Testis (tissue), 2 donors: ENCODE results near the gene SDF2L1.
A peak's percentile ranks its signal among the peaks of the same experiment; 100 is the strongest.

Experiments
- POLR2A ChIP-seq: fragments of 450-650 bp; IDR thresholded peaks from one replicate; pipeline ENCODE4 v1.6.1; 2017; ENCODE audit warnings: antibody characterized with exemption, mild to moderate bottlenecking, moderate library complexity
- TF ChIP-seq, protein P1 (sequence below), 3 experiments: fragments of 450-650 bp in 2 of 3; fragments of 200-600 bp in 1 of 3; sonication (generic) in 1 of 3; IDR thresholded peaks; one replicate each; pipeline ENCODE4 v1.5.1; 2016 to 2019; ENCODE audit warnings: antibody characterized with exemption in 3 of 3, mild to moderate bottlenecking in 2 of 3, moderate library complexity in 1 of 3

DNA sequence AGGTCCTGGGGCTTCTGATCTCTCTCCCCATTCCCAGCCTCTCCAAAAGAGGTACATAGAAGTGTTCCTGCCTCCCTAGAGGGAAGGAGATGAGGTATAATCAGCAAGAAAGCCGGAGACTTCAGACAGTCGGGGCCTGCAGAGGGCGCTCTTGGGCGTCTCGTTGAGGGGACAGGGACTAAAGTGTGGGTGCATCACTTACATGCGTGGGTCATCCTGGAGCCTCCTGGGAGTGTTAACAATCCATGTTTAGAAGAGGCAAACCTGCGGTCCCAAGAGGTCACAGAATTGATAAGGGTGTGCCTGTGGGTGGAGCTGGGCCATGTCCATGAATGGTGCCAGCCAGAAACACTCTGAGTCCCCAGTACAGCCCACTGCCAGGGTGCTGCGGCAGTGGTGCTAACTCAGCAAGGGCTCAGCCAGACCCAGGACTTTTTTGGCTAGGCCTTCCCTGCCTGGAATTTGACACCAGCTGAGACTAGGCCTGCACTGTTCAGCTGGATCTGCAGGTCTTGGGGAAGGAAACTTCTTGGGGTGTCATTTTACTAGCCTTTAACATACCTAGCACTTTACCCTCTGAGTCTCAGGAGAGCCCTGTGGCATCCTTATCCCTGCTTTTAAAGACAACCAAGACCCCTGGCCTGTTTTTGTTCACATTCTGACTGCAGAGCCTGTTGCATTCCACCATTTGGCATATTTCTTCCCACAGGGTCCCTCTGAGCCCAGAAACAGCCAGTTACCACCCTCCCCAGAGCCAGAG is 17.8 kb upstream of the SDF2L1 start:
- TF ChIP-seq, protein P1, sequence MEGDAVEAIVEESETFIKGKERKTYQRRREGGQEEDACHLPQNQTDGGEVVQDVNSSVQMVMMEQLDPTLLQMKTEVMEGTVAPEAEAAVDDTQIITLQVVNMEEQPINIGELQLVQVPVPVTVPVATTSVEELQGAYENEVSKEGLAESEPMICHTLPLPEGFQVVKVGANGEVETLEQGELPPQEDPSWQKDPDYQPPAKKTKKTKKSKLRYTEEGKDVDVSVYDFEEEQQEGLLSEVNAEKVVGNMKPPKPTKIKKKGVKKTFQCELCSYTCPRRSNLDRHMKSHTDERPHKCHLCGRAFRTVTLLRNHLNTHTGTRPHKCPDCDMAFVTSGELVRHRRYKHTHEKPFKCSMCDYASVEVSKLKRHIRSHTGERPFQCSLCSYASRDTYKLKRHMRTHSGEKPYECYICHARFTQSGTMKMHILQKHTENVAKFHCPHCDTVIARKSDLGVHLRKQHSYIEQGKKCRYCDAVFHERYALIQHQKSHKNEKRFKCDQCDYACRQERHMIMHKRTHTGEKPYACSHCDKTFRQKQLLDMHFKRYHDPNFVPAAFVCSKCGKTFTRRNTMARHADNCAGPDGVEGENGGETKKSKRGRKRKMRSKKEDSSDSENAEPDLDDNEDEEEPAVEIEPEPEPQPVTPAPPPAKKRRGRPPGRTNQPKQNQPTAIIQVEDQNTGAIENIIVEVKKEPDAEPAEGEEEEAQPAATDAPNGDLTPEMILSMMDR (IDR thresholded peaks at IDR 0.05), result peak in 1 of 3 experiments; percentile 31
- TF ChIP-seq POLR2A, result no peak
